HepG2 (cell line): Measurements from ENCODE around the gene FAM83E. TPM values are rescaled to one million over a fixed set of nuclear protein-coding genes. Genes with fewer than 3 reads are reported as not detected.

Source experiments
- ADNP ChIP-seq: sonication (generic); formaldehyde crosslinking; IDR thresholded peaks from 2 replicates; pipeline ENCODE4 v1.4.0; 2020; ENCODE audit warnings: missing genetic modification reagents
- CBX1 ChIP-seq: IDR thresholded peaks from one replicate; pipeline ENCODE4 v1.6.1; 2016; ENCODE audit warnings: antibody characterized with exemption, low read depth
- CEBPG ChIP-seq: IDR thresholded peaks from 2 replicates; pipeline ENCODE4 v1.6.1; 2016
- EZH2 ChIP-seq: conservative IDR thresholded peaks from 2 replicates; pipeline ENCODE4 v1.6.1; 2012; ENCODE audit warnings: mild to moderate bottlenecking, low read depth, low read length, moderate library complexity
- FOXM1 ChIP-seq: sonication (generic); formaldehyde crosslinking; IDR thresholded peaks from 2 replicates; pipeline ENCODE4 v1.5.0; 2020; ENCODE audit warnings: missing genetic modification reagents
- HNRNPL ChIP-seq: fragments of 200-400 bp; formaldehyde crosslinking; IDR thresholded peaks from 2 replicates; pipeline ENCODE4 v1.6.1; 2017; ENCODE audit warnings: mild to moderate bottlenecking, low read depth, low read length
- KDM5A ChIP-seq: fragments of 200-600 bp; sonication (generic); IDR thresholded peaks from 2 replicates; pipeline ENCODE4 v1.7.0; 2018; ENCODE audit warnings: antibody characterized with exemption, mild to moderate bottlenecking, low read length, borderline replicate concordance
- MED8 ChIP-seq: sonication (generic); formaldehyde crosslinking; IDR thresholded peaks from 2 replicates; pipeline ENCODE4 v1.8.1; 2023; ENCODE audit warnings: mild to moderate bottlenecking, missing genetic modification reagents; ENCODE audit not compliant: insufficient replicate concordance
- NR2F1 ChIP-seq, 2 experiments: fragments of 450-650 bp in 1 of 2; formaldehyde crosslinking in 1 of 2; IDR thresholded peaks; 2 replicates each; pipeline versions ENCODE4 v1.5.0 to v1.6.1; 2016 to 2020; ENCODE audit warnings: mild to moderate bottlenecking in 1 of 2, missing compliant biosample characterization in 1 of 2, missing genetic modification reagents in 1 of 2, moderate library complexity in 1 of 2
- SAFB2 ChIP-seq: sonication (generic); formaldehyde crosslinking; IDR thresholded peaks from 2 replicates; pipeline ENCODE4 v1.5.1; 2020; ENCODE audit warnings: missing genetic modification reagents, low read depth, mild to moderate bottlenecking, borderline replicate concordance
- SP5 ChIP-seq: IDR thresholded peaks from 2 replicates; pipeline ENCODE4 v1.6.1; 2016; ENCODE audit warnings: low read depth, borderline replicate concordance
- XRCC5 ChIP-seq: fragments of 200-400 bp; formaldehyde crosslinking; optimal IDR thresholded peaks from 2 replicates; pipeline ENCODE3; 2017; ENCODE audit warnings: mild to moderate bottlenecking, low read length
- ZIK1 ChIP-seq: sonication (generic); formaldehyde crosslinking; IDR thresholded peaks from 2 replicates; pipeline ENCODE4 v1.5.0; 2020; ENCODE audit warnings: mild to moderate bottlenecking, low read depth, missing genetic modification reagents, borderline replicate concordance
- ZMYM3 ChIP-seq: sonication (generic); formaldehyde crosslinking; IDR thresholded peaks from 2 replicates; pipeline ENCODE4 v1.5.1; 2020; ENCODE audit warnings: mild to moderate bottlenecking, missing genetic modification reagents
- ZNF101 ChIP-seq: sonication (generic); formaldehyde crosslinking; IDR thresholded peaks from 2 replicates; pipeline ENCODE4 v1.4.0; 2020; ENCODE audit warnings: mild to moderate bottlenecking, low read depth, missing genetic modification reagents, borderline replicate concordance
- ZNF253 ChIP-seq: sonication (generic); formaldehyde crosslinking; IDR thresholded peaks from 2 replicates; pipeline ENCODE4 v1.8.0; 2022; ENCODE audit warnings: mild to moderate bottlenecking, missing genetic modification reagents, borderline replicate concordance
- ZNF333 ChIP-seq: sonication (generic); formaldehyde crosslinking; IDR thresholded peaks from 2 replicates; pipeline ENCODE4 v1.4.0; 2020; ENCODE audit warnings: mild to moderate bottlenecking, missing genetic modification reagents, borderline replicate concordance
- ZNF557 ChIP-seq: sonication (generic); formaldehyde crosslinking; IDR thresholded peaks from 2 replicates; pipeline ENCODE4 v1.4.0; 2020; ENCODE audit warnings: missing genetic modification reagents
- ZNF580 ChIP-seq: IDR thresholded peaks from 2 replicates; pipeline ENCODE4 v1.6.1; 2016; ENCODE audit warnings: low read depth, borderline replicate concordance
- ZNF660 ChIP-seq: sonication (generic); formaldehyde crosslinking; IDR thresholded peaks from 2 replicates; pipeline ENCODE4 v1.5.1; 2020; ENCODE audit warnings: mild to moderate bottlenecking, low read depth, missing genetic modification reagents, borderline replicate concordance
- polyA plus RNA-seq, 8 experiments: library from polyadenylated mRNA; depleted of rRNA in 3 of 8; stranded (reverse) in 7 of 8; unstranded in 1 of 8; fragments of >200 nt; fragmentation: Illumina TruSeq in 4 of 8; extraction: Trizol in 4 of 8; gene quantifications; 2 replicates each; pipeline versions ENCODE4 v1.2.1 to v1.2.3, GENCODE V29; 2011 to 2016; ENCODE audit warnings: low read depth in 4 of 8, missing spikeins in 1 of 8, mixed read lengths in 1 of 8; ENCODE audit not compliant: insufficient read depth in 1 of 8
- total RNA-seq, 5 experiments: library from RNA; depleted of rRNA; stranded (reverse); fragments of >200 nt; fragmentation: Illumina TruSeq; extraction: Trizol; gene quantifications; 2 replicates each; pipeline ENCODE4 v1.2.3, GENCODE V29; 2016; ENCODE audit warnings: low read depth in 1 of 5
- TF ChIP-seq, protein P1 (sequence below): sonication (generic); formaldehyde crosslinking; IDR thresholded peaks from 2 replicates; pipeline ENCODE4 v1.5.0; 2020; ENCODE audit warnings: missing genetic modification reagents
- TF ChIP-seq, protein P2 (sequence below): sonication (generic); formaldehyde crosslinking; IDR thresholded peaks from 2 replicates; pipeline ENCODE4 v1.4.0; 2020; ENCODE audit warnings: mild to moderate bottlenecking, low read depth, missing genetic modification reagents
- TF ChIP-seq, protein P3 (sequence below): IDR thresholded peaks from 2 replicates; pipeline ENCODE4 v1.6.1; 2012; ENCODE audit warnings: low read length, improper control_type of control experiment

FAM83E gene
- total and polyA plus RNA-seq, 2 of the 13 experiments (the other 11 are each of a cell fraction or from before 2014, with no cell fraction given), result 0.18 to 0.60 TPM

- TF ChIP-seq ZIK1 (CRISPR knock-in tag), result 0 out of 2 replicates have a peak, but pooled peaks have one; percentile 2
- peak; percentile 100 for TF ChIP-seq ZMYM3 (CRISPR knock-in tag)
- no peak for TF ChIP-seq ZNF333 (CRISPR knock-in tag)
- no peak for TF ChIP-seq EZH2
- no peak for TF ChIP-seq ZNF253 (CRISPR knock-in tag)
- TF ChIP-seq NR2F1 (CRISPR knock-in tag; IDR thresholded peaks at IDR 0.05), result peak in 1 of 2 experiments; percentile 51; a peak in 1 of 4 replicates
- no peak for TF ChIP-seq SAFB2 (CRISPR knock-in tag)
- TF ChIP-seq KDM5A, result no peak
- TF ChIP-seq XRCC5, result no peak
- TF ChIP-seq, protein P1, sequence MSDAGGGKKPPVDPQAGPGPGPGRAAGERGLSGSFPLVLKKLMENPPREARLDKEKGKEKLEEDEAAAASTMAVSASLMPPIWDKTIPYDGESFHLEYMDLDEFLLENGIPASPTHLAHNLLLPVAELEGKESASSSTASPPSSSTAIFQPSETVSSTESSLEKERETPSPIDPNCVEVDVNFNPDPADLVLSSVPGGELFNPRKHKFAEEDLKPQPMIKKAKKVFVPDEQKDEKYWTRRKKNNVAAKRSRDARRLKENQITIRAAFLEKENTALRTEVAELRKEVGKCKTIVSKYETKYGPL (CRISPR knock-in tag), result no peak
- 0 out of 2 replicates have a peak, but pooled peaks have one; percentile 7 for TF ChIP-seq ZNF557
- no peak for TF ChIP-seq SP5
- no peak for TF ChIP-seq ZNF580
- TF ChIP-seq, protein P2, sequence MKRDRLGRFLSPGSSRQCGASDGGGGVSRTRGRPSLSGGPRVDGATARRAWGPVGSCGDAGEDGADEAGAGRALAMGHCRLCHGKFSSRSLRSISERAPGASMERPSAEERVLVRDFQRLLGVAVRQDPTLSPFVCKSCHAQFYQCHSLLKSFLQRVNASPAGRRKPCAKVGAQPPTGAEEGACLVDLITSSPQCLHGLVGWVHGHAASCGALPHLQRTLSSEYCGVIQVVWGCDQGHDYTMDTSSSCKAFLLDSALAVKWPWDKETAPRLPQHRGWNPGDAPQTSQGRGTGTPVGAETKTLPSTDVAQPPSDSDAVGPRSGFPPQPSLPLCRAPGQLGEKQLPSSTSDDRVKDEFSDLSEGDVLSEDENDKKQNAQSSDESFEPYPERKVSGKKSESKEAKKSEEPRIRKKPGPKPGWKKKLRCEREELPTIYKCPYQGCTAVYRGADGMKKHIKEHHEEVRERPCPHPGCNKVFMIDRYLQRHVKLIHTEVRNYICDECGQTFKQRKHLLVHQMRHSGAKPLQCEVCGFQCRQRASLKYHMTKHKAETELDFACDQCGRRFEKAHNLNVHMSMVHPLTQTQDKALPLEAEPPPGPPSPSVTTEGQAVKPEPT (CRISPR knock-in tag), result peak; percentile 56; the same call in 1 of the 2 replicates
- TF ChIP-seq, protein P3, sequence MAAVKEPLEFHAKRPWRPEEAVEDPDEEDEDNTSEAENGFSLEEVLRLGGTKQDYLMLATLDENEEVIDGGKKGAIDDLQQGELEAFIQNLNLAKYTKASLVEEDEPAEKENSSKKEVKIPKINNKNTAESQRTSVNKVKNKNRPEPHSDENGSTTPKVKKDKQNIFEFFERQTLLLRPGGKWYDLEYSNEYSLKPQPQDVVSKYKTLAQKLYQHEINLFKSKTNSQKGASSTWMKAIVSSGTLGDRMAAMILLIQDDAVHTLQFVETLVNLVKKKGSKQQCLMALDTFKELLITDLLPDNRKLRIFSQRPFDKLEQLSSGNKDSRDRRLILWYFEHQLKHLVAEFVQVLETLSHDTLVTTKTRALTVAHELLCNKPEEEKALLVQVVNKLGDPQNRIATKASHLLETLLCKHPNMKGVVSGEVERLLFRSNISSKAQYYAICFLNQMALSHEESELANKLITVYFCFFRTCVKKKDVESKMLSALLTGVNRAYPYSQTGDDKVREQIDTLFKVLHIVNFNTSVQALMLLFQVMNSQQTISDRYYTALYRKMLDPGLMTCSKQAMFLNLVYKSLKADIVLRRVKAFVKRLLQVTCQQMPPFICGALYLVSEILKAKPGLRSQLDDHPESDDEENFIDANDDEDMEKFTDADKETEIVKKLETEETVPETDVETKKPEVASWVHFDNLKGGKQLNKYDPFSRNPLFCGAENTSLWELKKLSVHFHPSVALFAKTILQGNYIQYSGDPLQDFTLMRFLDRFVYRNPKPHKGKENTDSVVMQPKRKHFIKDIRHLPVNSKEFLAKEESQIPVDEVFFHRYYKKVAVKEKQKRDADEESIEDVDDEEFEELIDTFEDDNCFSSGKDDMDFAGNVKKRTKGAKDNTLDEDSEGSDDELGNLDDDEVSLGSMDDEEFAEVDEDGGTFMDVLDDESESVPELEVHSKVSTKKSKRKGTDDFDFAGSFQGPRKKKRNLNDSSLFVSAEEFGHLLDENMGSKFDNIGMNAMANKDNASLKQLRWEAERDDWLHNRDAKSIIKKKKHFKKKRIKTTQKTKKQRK, result no peak
- peak; percentile 99; the same call in 1 of the 2 replicates for TF ChIP-seq ADNP
- TF ChIP-seq ZNF660, result no peak
- peak; percentile 0 for TF ChIP-seq MED8
- TF ChIP-seq ZNF101 (CRISPR knock-in tag), result peak; percentile 14; the same call in 1 of the 2 replicates
- TF ChIP-seq CBX1, result no peak
- no peak for TF ChIP-seq CEBPG (CRISPR knock-in tag)
- TF ChIP-seq FOXM1 (CRISPR knock-in tag), result no peak
- TF ChIP-seq HNRNPL, result no peak
These were observed 5.1 kb upstream of the FAM83E start (continued) for GRCh38 chr19:48619692-48620585.
